DND-41 (cell line): Measurements from ENCODE around the gene PKN3.

Experiments
- ATAC-seq: fragments of 200-7000 bp; cut with Tn5 transposase; 3 replicates; pipeline ENCODE4 v1.9.1; 2021; ENCODE audit warnings: low read depth; ENCODE audit not compliant: insufficient read depth
- DNase-seq: peaks from one replicate; pipeline ENCODE4 v3.0.0-alpha.2; 2020
- H2AFZ ChIP-seq: 2 replicates; pipeline ENCODE4 v1.6.0; 2012; ENCODE audit warnings: low read depth, low read length
- H3K27ac ChIP-seq: 2 replicates; pipeline ENCODE4 v1.5.1; 2012; ENCODE audit warnings: low read length, inconsistent platforms
- H3K27me3 ChIP-seq: fragments of 200-600 bp; sonication (generic); 2 replicates; pipeline ENCODE4 v1.6.0; 2012; ENCODE audit warnings: low read length, mild to moderate bottlenecking, inconsistent platforms; ENCODE audit not compliant: insufficient read depth, poor library complexity
- H3K36me3 ChIP-seq: 2 replicates; pipeline ENCODE4 v1.5.1; 2012; ENCODE audit warnings: low read length, inconsistent platforms; ENCODE audit not compliant: insufficient read depth
- H3K4me1 ChIP-seq: 2 replicates; pipeline ENCODE4 v1.5.1; 2012; ENCODE audit warnings: mild to moderate bottlenecking, low read length; ENCODE audit not compliant: insufficient read depth
- H3K4me2 ChIP-seq: 2 replicates; pipeline ENCODE4 v1.6.0; 2012; ENCODE audit warnings: mild to moderate bottlenecking, moderate library complexity, low read length, inconsistent platforms; ENCODE audit not compliant: insufficient read depth
- H3K4me3 ChIP-seq, 2 experiments: fragments of 200-600 bp in 1 of 2; shearing (Covaris generic) in 1 of 2; 2 replicates each; pipeline ENCODE4 v1.5.1; 2012 to 2016; ENCODE audit warnings: inconsistent platforms in 2 of 2, low read length in 2 of 2, mild to moderate bottlenecking in 2 of 2, low read depth in 1 of 2, moderate library complexity in 1 of 2
- H3K79me2 ChIP-seq: 2 replicates; pipeline ENCODE4 v1.6.0; 2012; ENCODE audit warnings: low read length, inconsistent platforms; ENCODE audit not compliant: insufficient read depth
- H3K9ac ChIP-seq: 2 replicates; pipeline ENCODE4 v1.6.0; 2012; ENCODE audit warnings: low read depth, mild to moderate bottlenecking, inconsistent platforms, low read length, moderate library complexity
- H3K9me3 ChIP-seq: 2 replicates; pipeline ENCODE4 v1.5.1; 2012; ENCODE audit warnings: low read length, moderate library complexity, mild to moderate bottlenecking, inconsistent platforms; ENCODE audit not compliant: insufficient read depth, severe bottlenecking
- H4K20me1 ChIP-seq: 2 replicates; pipeline ENCODE4 v1.6.0; 2012; ENCODE audit warnings: low read length; ENCODE audit not compliant: insufficient read depth
- CTCF ChIP-seq: IDR thresholded peaks from 2 replicates; pipeline ENCODE4 v1.5.1; 2012; ENCODE audit warnings: borderline replicate concordance, low read length, moderate library complexity, mild to moderate bottlenecking; ENCODE audit not compliant: poor library complexity, severe bottlenecking; ENCODE audit errors: extremely low read depth
- EZH2 ChIP-seq: IDR thresholded peaks from 3 replicates; pipeline ENCODE4 v1.6.1; 2012; ENCODE audit warnings: borderline replicate concordance, low read depth, mild to moderate bottlenecking, moderate library complexity, low read length, inconsistent platforms; ENCODE audit not compliant: severe bottlenecking

Gene PKN3

GRCh38 chr9:128702445-128702948 is at the start of gene PKN3:
TSS of gene PKN3 (plus strand) at chr9:128702503. CDS start at chr9:128702916, 413 bp downstream.
- TF ChIP-seq EZH2: no peak
- TF ChIP-seq CTCF: peak; percentile 76
- Histone ChIP-seq H3K27ac (peak within 1 kb of the TSS; percentile 68), H3K79me2 (peaks cover 11% of the 10 kb centered on the region), H3K36me3 (peaks cover 14% of the 10 kb centered on the region), H3K4me2 (peak within 1 kb of the TSS; percentile 95), H3K9ac (peak within 1 kb of the TSS; percentile 87), H3K9me3 (no peaks in the 10 kb centered on the region), H4K20me1 (no peaks in the 10 kb centered on the region), H3K4me1 (peaks cover 21% of the 10 kb centered on the region), H2AFZ (peak within 1 kb of the TSS; percentile 90), H3K4me3 (peak within 1 kb of the TSS; percentile 65 to 82; a peak in 3 of 4 replicates), H3K27me3 (no peaks in the 10 kb centered on the region)
- ATAC-seq (peak; percentile 84), DNase-seq (peak; percentile 86)

GRCh38 chr9:128653908-128654307 is 48.4 kb upstream of the PKN3 start:
- Histone ChIP-seq H3K4me3 (no peak overlapping the region), H3K79me2 (peaks cover 31% of the 10 kb centered on the region), H3K36me3 (peaks cover 5% of the 10 kb centered on the region; the same call in 1 of the 2 replicates), H3K27ac (no peak overlapping the region; the same call in 1 of the 2 replicates), H2AFZ (no peak overlapping the region), H3K9me3 (no peaks in the 10 kb centered on the region), H3K9ac (no peak overlapping the region), H3K4me1 (peaks cover 27% of the 10 kb centered on the region), H4K20me1 (no peaks in the 10 kb centered on the region), H3K4me2 (peak overlapping the region; percentile 42; the same call in 1 of the 2 replicates), H3K27me3 (no peaks in the 10 kb centered on the region)
- TF ChIP-seq EZH2: no peak
- TF ChIP-seq CTCF: no peak
- DNase-seq (no peak), ATAC-seq (no peak)

GRCh38 chr9:128654481-128654880 is 47.8 kb upstream of the PKN3 start:
- Histone ChIP-seq H2AFZ (no peak overlapping the region), H3K4me2 (peak overlapping the region; percentile 42), H3K79me2 (peaks cover 28% of the 10 kb centered on the region), H3K27me3 (no peaks in the 10 kb centered on the region), H4K20me1 (no peaks in the 10 kb centered on the region), H3K27ac (no peak overlapping the region), H3K4me3 (no peak overlapping the region), H3K36me3 (peaks cover 5% of the 10 kb centered on the region; the same call in 1 of the 2 replicates), H3K9ac (0 out of 2 replicates have a peak overlapping the region, but pooled peaks have one; percentile 15), H3K4me1 (peaks cover 27% of the 10 kb centered on the region), H3K9me3 (no peaks in the 10 kb centered on the region)
- TF ChIP-seq CTCF: no peak
- no peak for TF ChIP-seq EZH2
- ATAC-seq: no peak
- DNase-seq: no peak
